Measurements from ENCODE around the gene MERTK. TPM values are rescaled to one million over a fixed set of nuclear protein-coding genes. Genes with fewer than 3 reads are reported as not detected.

The MERTK gene
- total and polyA plus RNA-seq, 2 of the 8 experiments (the other 6 are each of a cell fraction or from before 2014, with no cell fraction given) = 6.5 to 7.0 TPM

DNA sequence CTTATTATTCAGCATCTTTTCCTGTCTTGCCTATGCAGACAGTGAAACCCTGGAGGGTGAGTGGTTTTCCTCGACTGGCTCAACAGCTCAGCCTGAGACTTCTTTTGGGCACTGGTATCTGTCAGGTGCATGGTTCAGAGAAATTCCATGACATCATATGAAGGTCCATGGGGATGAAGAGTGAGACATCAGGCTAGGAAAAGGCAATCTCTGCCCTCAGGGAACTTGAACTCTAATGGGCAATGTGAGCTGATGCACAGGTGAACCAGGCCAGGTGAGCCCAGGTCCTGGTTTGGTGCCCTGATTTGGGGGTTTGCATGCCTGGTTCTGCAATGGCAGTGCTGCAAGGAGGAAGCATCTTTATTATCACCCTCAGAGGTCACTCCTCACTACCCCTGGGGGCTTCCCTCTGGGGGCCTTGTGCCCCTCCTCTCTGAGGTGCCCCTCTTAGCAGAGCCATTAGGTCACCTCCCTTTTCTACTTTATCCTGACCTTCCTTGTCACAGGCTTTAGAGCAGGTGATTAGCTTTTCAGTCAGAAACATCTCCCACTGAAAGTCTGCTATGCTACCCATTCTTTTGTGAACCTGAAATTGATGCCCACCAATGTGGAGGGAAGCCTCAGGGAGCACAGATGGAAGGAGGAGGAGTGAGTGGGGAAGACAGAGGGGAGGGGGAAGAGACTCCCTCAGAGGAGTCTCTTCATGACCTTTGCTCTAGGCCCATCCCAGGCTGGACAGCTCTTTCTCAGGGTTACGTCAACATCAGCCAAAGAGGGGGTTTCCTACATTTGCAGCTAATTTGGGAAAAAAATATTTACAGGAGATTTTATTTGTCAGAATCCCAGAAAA lies 47.3 kb downstream of the MERTK start (continued):
- TF ChIP-seq CHD7 (IDR thresholded peaks at IDR 0.05; ENCODE audit: insufficient replicate concordance, low read length) (no peak), JUND (IDR thresholded peaks at IDR 0.05; ENCODE audit: low read length) (no peak), SIN3A (conservative IDR thresholded peaks at IDR 0.05 in 1 of 2, IDR thresholded peaks at IDR 0.05 in 1 of 2; ENCODE audit: low read depth in 1 of 2, low read length in 2 of 2) (no peak), BACH1 (IDR thresholded peaks at IDR 0.05; ENCODE audit: low read length) (no peak)

All from H1 (cell line).